H1 (cell line): ENCODE measurements around the gene IDH2. TPM values are rescaled to one million over a fixed set of nuclear protein-coding genes. Genes with fewer than 3 reads are reported as not detected.

Source experiments
- CTCF ChIA-PET: fragments of 300-600 bp; sonication (Branson Sonifier 250); formaldehyde crosslinking; loops from one replicate; lab custom pipeline; 2021; ENCODE audit not compliant: partially characterized antibody; lab: Charles Lee
- POLR2A ChIA-PET: fragments of 300-600 bp; sonication (Branson Sonifier 250); formaldehyde crosslinking; loops from one replicate; lab custom pipeline; 2021; ENCODE audit warnings: inconsistent platforms; ENCODE audit not compliant: partially characterized antibody; lab: Charles Lee
- DNase-seq, 2 experiments: peaks; one replicate each; pipeline versions ENCODE4 v3.0.0 to v3.0.0-alpha.2; 2010 to 2022; ENCODE audit warnings: low spot score in 2 of 2, low read depth in 1 of 2, mixed read lengths in 1 of 2
- FAIRE-seq: peaks from 2 replicates; lab custom pipeline; 2011; peaks lifted over from hg19 to GRCh38; lab: Jason Lieb, UNC
- H2AFZ ChIP-seq: 2 replicates; pipeline ENCODE4 v1.8.1; 2012; ENCODE audit warnings: low read length, inconsistent platforms
- H2AK5ac ChIP-seq: 2 replicates; pipeline ENCODE4 v1.6.1; 2013; ENCODE audit warnings: low read depth, low read length
- H2BK120ac ChIP-seq: replicated peaks from 2 replicates; pipeline ENCODE3; 2013; ENCODE audit warnings: low read depth, low read length, inconsistent platforms
- H2BK12ac ChIP-seq: 2 replicates; pipeline ENCODE4 v1.6.1; 2013; ENCODE audit warnings: low read depth, low read length
- H2BK15ac ChIP-seq: 2 replicates; pipeline ENCODE4 v1.6.1; 2013; ENCODE audit warnings: low read length
- H2BK20ac ChIP-seq: 2 replicates; pipeline ENCODE4 v1.6.1; 2013; ENCODE audit warnings: low read length
- H2BK5ac ChIP-seq: 2 replicates; pipeline ENCODE4 v1.6.1; 2013; ENCODE audit warnings: low read depth, low read length
- H3K14ac ChIP-seq: 2 replicates; pipeline ENCODE4 v1.6.1; 2013; ENCODE audit warnings: inconsistent platforms; ENCODE audit not compliant: insufficient read length
- H3K18ac ChIP-seq: 2 replicates; pipeline ENCODE4 v1.6.1; 2013; ENCODE audit warnings: low read length; ENCODE audit errors: extremely low read depth
- H3K23ac ChIP-seq: 2 replicates; pipeline ENCODE4 v1.6.1; 2013; ENCODE audit warnings: inconsistent platforms; ENCODE audit not compliant: insufficient read length
- H3K23me2 ChIP-seq: 2 replicates; pipeline ENCODE4 v1.6.1; 2013; ENCODE audit warnings: low read depth, low read length
- H3K27ac ChIP-seq: 2 replicates; pipeline ENCODE4 v1.6.1; 2011; ENCODE audit warnings: low read depth, low read length, inconsistent platforms
- H3K27me3 ChIP-seq, 4 experiments: replicated peaks in 1 of 4; 1 replicate in 1 of 4; 2 replicates in 3 of 4; pipeline versions ENCODE4 v1.6.1 to v1.8.1; 2011 to 2013; ENCODE audit warnings: low read length in 3 of 4, mild to moderate bottlenecking in 3 of 4, inconsistent platforms in 2 of 4, mixed read lengths in 2 of 4, moderate library complexity in 1 of 4; ENCODE audit not compliant: control insufficient read depth in 3 of 4, insufficient read depth in 3 of 4; ENCODE audit errors: extremely low read depth in 1 of 4
- H3K36me3 ChIP-seq, 4 experiments: 2 replicates each; pipeline versions ENCODE4 v1.6.1 to v1.8.1; 2011 to 2013; ENCODE audit warnings: mild to moderate bottlenecking in 4 of 4, low read length in 3 of 4, moderate library complexity in 2 of 4, control low read depth in 1 of 4, inconsistent platforms in 1 of 4; ENCODE audit not compliant: insufficient read depth in 4 of 4, control insufficient read depth in 2 of 4
- H3K4ac ChIP-seq: replicated peaks from 2 replicates; pipeline ENCODE3; 2013; ENCODE audit warnings: low read length, low read depth, mixed read lengths, inconsistent platforms; ENCODE audit not compliant: insufficient read length
- H3K4me1 ChIP-seq, 4 experiments: replicated peaks in 1 of 4; 1 replicate in 1 of 4; 2 replicates in 3 of 4; pipeline versions ENCODE4 v1.6.1 to v1.8.1; 2011 to 2013; ENCODE audit warnings: low read length in 3 of 4, inconsistent platforms in 2 of 4, mixed read lengths in 1 of 4; ENCODE audit not compliant: insufficient read depth in 4 of 4, control insufficient read depth in 3 of 4
- H3K4me2 ChIP-seq, 2 experiments: 2 replicates each; pipeline versions ENCODE4 v1.6.1 to v1.8.1; 2011 to 2013; ENCODE audit warnings: low read depth in 2 of 2, low read length in 2 of 2, control low read depth in 1 of 2, inconsistent platforms in 1 of 2, mild to moderate bottlenecking in 1 of 2; ENCODE audit not compliant: insufficient read depth in 1 of 2
- H3K4me3 ChIP-seq, 4 experiments: fragments of 200-600, 300-600 bp in 1 of 4; sonication (generic), shearing (Covaris generic), sonication (Bioruptor Twin) in 1 of 4; 2 replicates each; pipeline versions ENCODE4 v1.5.1 to v1.8.1; 2011 to 2016; ENCODE audit warnings: low read length in 4 of 4, low read depth in 3 of 4, control low read depth in 2 of 4, inconsistent platforms in 2 of 4, mild to moderate bottlenecking in 2 of 4, mixed read lengths in 1 of 4, moderate library complexity in 1 of 4; ENCODE audit not compliant: insufficient read depth in 2 of 4; ENCODE audit errors: extremely low read depth in 1 of 4
- H3K56ac ChIP-seq: replicated peaks from 2 replicates; pipeline ENCODE3; 2013; ENCODE audit warnings: low read depth, mild to moderate bottlenecking, mixed read lengths, low read length, inconsistent platforms; ENCODE audit not compliant: insufficient read length
- H3K79me1 ChIP-seq: 2 replicates; pipeline ENCODE4 v1.6.1; 2013; ENCODE audit warnings: low read depth, low read length, control low read depth
- H3K79me2 ChIP-seq, 2 experiments: 2 replicates each; pipeline versions ENCODE4 v1.6.1 to v1.8.1; 2012 to 2013; ENCODE audit warnings: low read length in 2 of 2, mild to moderate bottlenecking in 2 of 2, inconsistent platforms in 1 of 2; ENCODE audit not compliant: insufficient read depth in 2 of 2, control insufficient read depth in 1 of 2
- H3K9ac ChIP-seq, 4 experiments: replicated peaks in 1 of 4; 1 replicate in 1 of 4; 2 replicates in 3 of 4; pipeline versions ENCODE4 v1.6.1 to v1.8.1; 2011 to 2013; ENCODE audit warnings: low read depth in 3 of 4, low read length in 3 of 4, control low read depth in 2 of 4, mild to moderate bottlenecking in 2 of 4, moderate library complexity in 2 of 4, inconsistent platforms in 1 of 4; ENCODE audit errors: extremely low read depth in 1 of 4
- H3K9me3 ChIP-seq, 2 experiments: 2 replicates each; pipeline versions ENCODE4 v1.6.1 to v1.8.1; 2012 to 2013; ENCODE audit warnings: mild to moderate bottlenecking in 2 of 2, moderate library complexity in 2 of 2, control low read depth in 1 of 2, inconsistent platforms in 1 of 2, low read depth in 1 of 2, low read length in 1 of 2, mixed read lengths in 1 of 2; ENCODE audit not compliant: insufficient read depth in 2 of 2
- H4K20me1 ChIP-seq, 2 experiments: replicated peaks in 1 of 2; 2 replicates each; pipeline versions ENCODE3 to v1.8.1; 2011 to 2013; ENCODE audit warnings: inconsistent platforms in 2 of 2, low read length in 2 of 2, mild to moderate bottlenecking in 1 of 2; ENCODE audit not compliant: insufficient read depth in 2 of 2, control insufficient read depth in 1 of 2
- H4K5ac ChIP-seq: 2 replicates; pipeline ENCODE4 v1.6.1; 2013; ENCODE audit warnings: low read length, low read depth, mixed read lengths, inconsistent platforms; ENCODE audit not compliant: insufficient read length
- H4K8ac ChIP-seq: 2 replicates; pipeline ENCODE4 v1.8.0; 2013; ENCODE audit warnings: mild to moderate bottlenecking, moderate library complexity, low read length, inconsistent platforms; ENCODE audit not compliant: insufficient read depth; ENCODE audit errors: extremely low read depth
- H4K91ac ChIP-seq: replicated peaks from 2 replicates; pipeline ENCODE3; 2013; ENCODE audit warnings: low read length, mixed read lengths, inconsistent platforms; ENCODE audit not compliant: insufficient read length
- CREB1 ChIP-seq: IDR thresholded peaks from 2 replicates; pipeline ENCODE4 v1.6.1; 2012; ENCODE audit warnings: inconsistent platforms
- EGR1 ChIP-seq: IDR thresholded peaks from 2 replicates; pipeline ENCODE4 v1.6.1; 2011; ENCODE audit warnings: low read depth, low read length, borderline replicate concordance
- EP300 ChIP-seq, 2 experiments: IDR thresholded peaks; 1 replicate in 1 of 2; 2 replicates in 1 of 2; pipeline ENCODE4 v1.6.1; 2011 to 2012; ENCODE audit warnings: low read depth in 2 of 2, low read length in 2 of 2, mild to moderate bottlenecking in 2 of 2, borderline replicate concordance in 1 of 2, inconsistent platforms in 1 of 2, moderate library complexity in 1 of 2
- HDAC2 ChIP-seq, 2 experiments: fragments of 300-600 bp in 1 of 2; sonication (generic) in 1 of 2; IDR thresholded peaks; 2 replicates each; pipeline ENCODE4 v1.6.1; 2011 to 2012; ENCODE audit warnings: low read depth in 2 of 2, low read length in 2 of 2, mild to moderate bottlenecking in 2 of 2, moderate library complexity in 2 of 2, borderline replicate concordance in 1 of 2, inconsistent platforms in 1 of 2
- KDM1A ChIP-seq: fragments of 200-600, 300-600 bp; sonication (generic); IDR thresholded peaks from 2 replicates; pipeline ENCODE4 v1.7.1; 2016; ENCODE audit warnings: mild to moderate bottlenecking, low read length, borderline replicate concordance
- NRF1 ChIP-seq: IDR thresholded peaks from 2 replicates; pipeline ENCODE4 v1.6.1; 2011; ENCODE audit warnings: mild to moderate bottlenecking, low read depth, low read length, improper control_type of control experiment
- POLR2A ChIP-seq, 2 experiments: IDR thresholded peaks; 1 replicate in 1 of 2; 2 replicates in 1 of 2; pipeline ENCODE4 v1.6.1; 2011; ENCODE audit warnings: low read depth in 2 of 2, low read length in 2 of 2, mild to moderate bottlenecking in 2 of 2; ENCODE audit errors: control extremely low read depth in 1 of 2
- RAD21 ChIP-seq, 2 experiments: IDR thresholded peaks in 1 of 2; conservative IDR thresholded peaks in 1 of 2; 2 replicates each; pipeline ENCODE4 v1.6.1; 2011; ENCODE audit warnings: low read depth in 2 of 2, low read length in 2 of 2, improper control_type of control experiment in 1 of 2, inconsistent platforms in 1 of 2, mild to moderate bottlenecking in 1 of 2, moderate library complexity in 1 of 2
- SP1 ChIP-seq: IDR thresholded peaks from 2 replicates; pipeline ENCODE4 v1.6.1; 2011; ENCODE audit warnings: low read depth, low read length
- WGBS, 2 experiments: shearing (Covaris generic) in 1 of 2; methylation state at CpG; one replicate each; pipeline versions ENCODE4 v1.1.6 to v1.1.7; 2013 to 2015; ENCODE audit warnings: low lambda C conversion rate in 2 of 2, mixed read lengths in 2 of 2, inconsistent platforms in 1 of 2, low coverage in 1 of 2, missing lambda C conversion rate in 1 of 2; ENCODE audit not compliant: insufficient replicate concordance in 2 of 2, insufficient coverage in 1 of 2, insufficient read length in 1 of 2; ENCODE audit errors: extremely low coverage in 1 of 2, missing lambda C conversion rate in 1 of 2; 5-methylcytosine and 5-hydroxymethylcytosine counted together
- polyA plus RNA-seq, 7 experiments: library from polyadenylated mRNA; depleted of rRNA in 3 of 7; stranded (reverse) in 5 of 7; unstranded in 2 of 7; fragments of >200 nt in 5 of 7; fragments of 200-250 nt in 2 of 7; gene quantifications; 1 replicate in 5 of 7; 2 replicates in 1 of 7; 4 replicates in 1 of 7; pipeline versions ENCODE4 v1.2.1 to v1.2.3, GENCODE V29; 2011 to 2013; ENCODE audit warnings: missing spikeins in 2 of 7, mixed read lengths in 2 of 7
- total RNA-seq: library from RNA; stranded (reverse); fragmentation: NEBNext Ultra II Directional; extraction: Animal tissue kit (Norgen Biotek cat#: 25700); gene quantifications from 2 replicates; pipeline ENCODE4 v1.2.1, GENCODE V29; 2021
- TF ChIP-seq, protein P1 (sequence below), 3 experiments: IDR thresholded peaks; 1 replicate in 2 of 3; 2 replicates in 1 of 3; pipeline versions ENCODE4 v1.5.1 to v1.6.1; 2011; ENCODE audit warnings: low read length in 3 of 3, mild to moderate bottlenecking in 3 of 3, inconsistent platforms in 2 of 3, low read depth in 1 of 3, moderate library complexity in 1 of 3; ENCODE audit not compliant: insufficient read depth in 1 of 3; ENCODE audit errors: control extremely low read depth in 1 of 3

The IDH2 gene
- total and polyA plus RNA-seq, 2 of the 8 experiments (the other 6 are each of a cell fraction or from before 2014, with no cell fraction given), result 64.2 to 84.6 TPM

DNA sequence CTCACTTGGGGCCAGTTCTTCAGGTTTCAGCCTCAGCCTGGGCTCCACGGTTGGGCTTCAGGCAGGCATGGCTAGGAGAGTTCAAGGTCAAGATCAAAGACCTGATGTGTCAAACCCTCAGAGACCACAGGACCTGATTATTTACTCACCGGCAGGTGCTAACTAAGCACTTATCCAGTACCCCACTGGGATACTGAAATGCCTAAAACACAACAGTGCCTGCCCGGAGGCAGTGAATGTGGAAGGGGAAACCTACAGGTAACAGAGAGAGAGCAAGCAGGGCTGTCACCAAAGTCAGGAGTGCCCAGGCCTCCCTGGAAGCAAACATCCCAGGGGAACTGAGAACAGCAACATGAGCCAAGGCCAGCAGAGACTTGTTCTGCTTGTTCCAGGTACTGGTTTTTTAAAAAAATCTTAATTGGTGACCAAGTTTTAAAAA lies 6.7 kb downstream of the IDH2 start:
- CTCF ChIA-PET, result interaction anchor here (0.8 kb wide), 1 partner anchor 334 kb away, joined by 6 read pairs; no protein-coding TSS in a partner anchor
- POLR2A ChIA-PET, result no interaction called here
- TF ChIP-seq SP1, result 0 out of 2 replicates have a peak, but pooled peaks have one; percentile 28
- no peak for TF ChIP-seq POLR2A (IDR thresholded peaks at IDR 0.05; ENCODE audit: control extremely low read depth in 1 of 2, low read depth in 2 of 2, low read length in 2 of 2)
- TF ChIP-seq, protein P1, sequence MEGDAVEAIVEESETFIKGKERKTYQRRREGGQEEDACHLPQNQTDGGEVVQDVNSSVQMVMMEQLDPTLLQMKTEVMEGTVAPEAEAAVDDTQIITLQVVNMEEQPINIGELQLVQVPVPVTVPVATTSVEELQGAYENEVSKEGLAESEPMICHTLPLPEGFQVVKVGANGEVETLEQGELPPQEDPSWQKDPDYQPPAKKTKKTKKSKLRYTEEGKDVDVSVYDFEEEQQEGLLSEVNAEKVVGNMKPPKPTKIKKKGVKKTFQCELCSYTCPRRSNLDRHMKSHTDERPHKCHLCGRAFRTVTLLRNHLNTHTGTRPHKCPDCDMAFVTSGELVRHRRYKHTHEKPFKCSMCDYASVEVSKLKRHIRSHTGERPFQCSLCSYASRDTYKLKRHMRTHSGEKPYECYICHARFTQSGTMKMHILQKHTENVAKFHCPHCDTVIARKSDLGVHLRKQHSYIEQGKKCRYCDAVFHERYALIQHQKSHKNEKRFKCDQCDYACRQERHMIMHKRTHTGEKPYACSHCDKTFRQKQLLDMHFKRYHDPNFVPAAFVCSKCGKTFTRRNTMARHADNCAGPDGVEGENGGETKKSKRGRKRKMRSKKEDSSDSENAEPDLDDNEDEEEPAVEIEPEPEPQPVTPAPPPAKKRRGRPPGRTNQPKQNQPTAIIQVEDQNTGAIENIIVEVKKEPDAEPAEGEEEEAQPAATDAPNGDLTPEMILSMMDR (IDR thresholded peaks at IDR 0.05; ENCODE audit: control extremely low read depth in 1 of 3, insufficient read depth in 1 of 3, low read depth in 1 of 3, low read length in 3 of 3), result no peak
- TF ChIP-seq EGR1, result no peak
- no peak for TF ChIP-seq NRF1
- peak in 1 of 2 experiments; percentile 6; a peak in 1 of 4 replicates for TF ChIP-seq RAD21 (IDR thresholded peaks at IDR 0.05 in 1 of 2, conservative IDR thresholded peaks at IDR 0.05 in 1 of 2; ENCODE audit: low read depth in 2 of 2, low read length in 2 of 2)
- 0 out of 3 replicates have a peak, but pooled peaks of 1 of the 2 experiments have one; percentile 24 for TF ChIP-seq EP300 (IDR thresholded peaks at IDR 0.05; ENCODE audit: borderline replicate concordance in 1 of 2, low read depth in 2 of 2, low read length in 2 of 2)
- TF ChIP-seq KDM1A, result no peak
- no peak for TF ChIP-seq CREB1
- no peak for TF ChIP-seq HDAC2 (IDR thresholded peaks at IDR 0.05; ENCODE audit: borderline replicate concordance in 1 of 2, low read depth in 2 of 2, low read length in 2 of 2)

More for the DNA sequence above, 6.7 kb downstream of the IDH2 start:
- Histone ChIP-seq H3K14ac (no peak overlapping the region), H3K4me1 (peaks cover 0 to 7% (median 3%) of the 10 kb centered on the region in 4 experiments; a peak in 5 of 7 replicates), H3K27ac (no peak overlapping the region), H2BK120ac (no peak overlapping the region), H3K4me2 (0 out of 4 replicates have a peak overlapping the region, but pooled peaks of 1 of the 2 experiments have one; percentile 4), H3K9me3 (0 out of 4 replicates have a peak, but pooled peaks cover 0 to 3% of the 10 kb centered on the region in 2 experiments), H2AK5ac (no peak overlapping the region), H2BK15ac (no peak overlapping the region), H4K8ac (no peak overlapping the region), H3K18ac (no peak overlapping the region), H2AFZ (no peak overlapping the region), H3K9ac (no peak overlapping the region), H2BK20ac (no peak overlapping the region), H3K4ac (no peak overlapping the region), H2BK5ac (no peak overlapping the region), H4K5ac (no peak overlapping the region), H3K23ac (no peak overlapping the region), H3K27me3 (no peaks in the 10 kb centered on the region; a peak in 1 of 7 replicates), H3K4me3 (no peak overlapping the region), H3K79me2 (no peaks in the 10 kb centered on the region; a peak in 2 of 4 replicates), H3K56ac (no peak overlapping the region), H3K36me3 (peaks cover 0 to 2% (median 0%) of the 10 kb centered on the region in 4 experiments; a peak in 1 of 8 replicates), H3K23me2 (no peaks in the 10 kb centered on the region), H4K91ac (no peak overlapping the region), H3K79me1 (no peaks in the 10 kb centered on the region; the same call in 1 of the 2 replicates), H4K20me1 (peaks cover 7 to 21% of the 10 kb centered on the region in 2 experiments), H2BK12ac (no peak overlapping the region)
- FAIRE-seq (no peak), DNase-seq (no peak)
- 55% methylated on average over 3 of the region's 3 CpGs; no CpG with 5 or more reads in 1 of the 2 experiments for WGBS, 2 experiments
